Measurements from ENCODE around the gene ACE. TPM values are rescaled to one million over a fixed set of nuclear protein-coding genes. Genes with fewer than 3 reads are reported as not detected.

Gene ACE
- total RNA-seq, 1 donor from 2014 or later: 6.4 TPM

DNA sequence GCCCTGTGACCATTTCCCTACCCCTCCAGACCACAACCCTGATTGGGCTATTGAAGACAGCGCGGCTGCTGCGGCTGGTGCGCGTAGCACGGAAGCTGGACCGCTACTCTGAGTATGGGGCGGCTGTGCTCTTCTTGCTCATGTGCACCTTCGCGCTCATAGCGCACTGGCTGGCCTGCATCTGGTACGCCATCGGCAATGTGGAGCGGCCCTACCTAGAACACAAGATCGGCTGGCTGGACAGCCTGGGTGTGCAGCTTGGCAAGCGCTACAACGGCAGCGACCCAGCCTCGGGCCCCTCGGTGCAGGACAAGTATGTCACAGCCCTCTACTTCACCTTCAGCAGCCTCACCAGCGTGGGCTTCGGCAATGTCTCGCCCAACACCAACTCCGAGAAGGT, 58.8 kb downstream of the ACE start:
- Mint-ChIP-seq H3K27ac (no peak overlapping the region), H3K4me1 (ENCODE audit: low read depth) (no peaks in the 10 kb centered on the region), H3K9me3 (ENCODE audit: low read depth) (no peaks in the 10 kb centered on the region), H3K36me3 (ENCODE audit: insufficient read depth) (no peaks in the 10 kb centered on the region), H3K27me3 (peaks cover 35% of the 10 kb centered on the region), H3K4me3 (ENCODE audit: low read depth) (no peak overlapping the region)
- DNase-seq (ENCODE audit: low spot score, unreplicated experiment): no peak
- no peak for TF ChIP-seq CTCF (IDR thresholded peaks at IDR 0.05; ENCODE audit: unreplicated experiment)

DNA sequence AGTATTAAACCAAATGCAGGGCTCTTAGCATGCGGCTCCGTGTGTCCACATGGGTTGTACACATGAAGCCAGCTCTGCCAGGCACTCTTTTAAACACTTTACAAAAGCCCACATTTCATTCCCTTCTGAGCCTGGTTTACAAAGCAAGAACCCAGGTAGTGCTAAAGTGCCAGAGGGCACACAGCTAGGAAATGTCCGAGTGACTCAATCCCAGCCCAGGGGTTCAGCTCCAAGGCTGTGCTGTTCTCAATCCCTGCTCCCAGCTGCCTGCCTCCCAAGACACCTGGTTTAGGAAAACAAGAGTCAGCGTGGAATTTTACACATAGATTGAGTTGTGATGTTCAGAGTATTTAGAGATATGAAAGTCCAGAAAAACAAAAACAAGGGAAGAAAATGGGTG, 60.1 kb downstream of the ACE start:
- Mint-ChIP-seq H3K27ac (no peak overlapping the region), H3K36me3 (ENCODE audit: insufficient read depth) (no peaks in the 10 kb centered on the region), H3K9me3 (ENCODE audit: low read depth) (no peaks in the 10 kb centered on the region), H3K27me3 (peaks cover 36% of the 10 kb centered on the region), H3K4me3 (ENCODE audit: low read depth) (no peak overlapping the region), H3K4me1 (ENCODE audit: low read depth) (no peaks in the 10 kb centered on the region)
- no peak for DNase-seq (ENCODE audit: low spot score, unreplicated experiment)
- TF ChIP-seq CTCF (IDR thresholded peaks at IDR 0.05; ENCODE audit: unreplicated experiment): no peak

GRCh38 chr17:63537991-63538692, 61.3 kb downstream of the ACE start:
- no peak overlapping the region for H3K4me3 Mint-ChIP-seq (ENCODE audit: low read depth)

DNA sequence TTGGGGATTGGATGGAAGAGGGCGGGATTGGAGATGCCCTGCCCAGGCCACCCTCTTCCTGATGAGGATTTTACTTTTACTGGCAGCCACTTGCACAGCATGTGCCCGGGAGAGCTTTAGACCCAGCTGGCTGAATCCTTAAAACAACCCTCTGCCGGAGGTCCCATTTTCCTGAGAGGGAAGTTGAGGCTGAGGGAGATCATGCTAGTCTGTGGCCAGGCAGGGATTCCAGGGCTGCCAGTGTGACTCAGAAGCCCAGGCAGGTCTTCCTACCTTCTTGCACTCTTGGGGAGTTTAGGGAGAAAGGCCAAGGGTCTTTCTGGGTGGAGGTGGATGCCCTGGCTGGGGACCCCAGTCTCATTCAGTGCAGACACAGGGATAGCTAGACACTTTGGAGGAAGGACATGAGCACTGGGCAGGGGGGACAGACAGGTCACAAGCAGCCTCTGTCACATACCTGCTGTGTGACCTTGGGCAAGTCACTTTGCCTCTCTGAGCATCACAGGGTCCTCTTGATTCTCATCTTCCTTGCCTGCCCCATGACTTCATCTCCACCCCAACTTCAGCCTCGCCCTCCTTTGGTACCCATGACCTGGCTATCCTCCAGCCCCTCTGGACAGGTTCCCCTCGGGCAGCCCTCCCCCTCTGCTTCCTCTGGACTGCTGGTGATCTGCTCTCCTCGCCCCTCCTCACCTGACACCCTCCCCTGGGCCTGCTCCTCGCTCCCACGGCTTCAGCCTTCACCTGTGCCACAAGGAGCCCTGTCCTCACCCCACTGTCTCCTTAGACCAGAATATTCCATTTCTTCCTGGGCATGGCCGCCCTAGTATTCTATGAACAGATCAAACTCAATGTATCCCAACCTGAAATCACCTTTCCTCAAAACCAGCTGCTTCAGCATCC, 62.1 kb downstream of the ACE start:
- DNase-seq (ENCODE audit: low spot score, unreplicated experiment): no peak

More at GRCh38 chr17:63537991-63538692, 61.3 kb downstream of the ACE start:
- Mint-ChIP-seq H3K36me3 (ENCODE audit: insufficient read depth) (no peaks in the 10 kb centered on the region), H3K4me1 (ENCODE audit: low read depth) (no peaks in the 10 kb centered on the region), H3K27ac (no peak overlapping the region), H3K9me3 (ENCODE audit: low read depth) (no peaks in the 10 kb centered on the region), H3K27me3 (peaks cover 36% of the 10 kb centered on the region)
- no peak for TF ChIP-seq CTCF (IDR thresholded peaks at IDR 0.05; ENCODE audit: unreplicated experiment)
- DNase-seq (ENCODE audit: low spot score, unreplicated experiment): no peak

More for the DNA sequence above, 62.1 kb downstream of the ACE start:
- H3K36me3 Mint-ChIP-seq (ENCODE audit: insufficient read depth): no peaks in the 10 kb centered on the region
- H3K27ac Mint-ChIP-seq: no peak overlapping the region
- TF ChIP-seq CTCF (IDR thresholded peaks at IDR 0.05; ENCODE audit: unreplicated experiment): no peak
- H3K4me3 Mint-ChIP-seq (ENCODE audit: low read depth): no peak overlapping the region
- H3K4me1 Mint-ChIP-seq (ENCODE audit: low read depth): no peaks in the 10 kb centered on the region
- H3K27me3 Mint-ChIP-seq: peaks cover 36% of the 10 kb centered on the region
- no peaks in the 10 kb centered on the region for H3K9me3 Mint-ChIP-seq (ENCODE audit: low read depth)

Data from progenitor cell of endocrine pancreas (in vitro differentiated cells).